GM12878 (cell line): Measurements from ENCODE around the gene MYT1. TPM values are rescaled to one million over a fixed set of nuclear protein-coding genes. Genes with fewer than 3 reads are reported as not detected.

Source experiments
- ATAC-seq: fragments of 200-7000 bp; cut with Tn5 transposase; 3 replicates; pipeline ENCODE4 v1.9.1; 2020; ENCODE audit warnings: mild to moderate bottlenecking, moderate library complexity
- BruUV-seq: library from RNA; stranded (reverse); fragments of 400-500 nt; replicated peaks from 2 replicates; lab custom pipeline; 2021; lab: Mats Ljungman, UMichigan
- CTCF ChIA-PET: fragments of 300-600 bp; sonication (Branson Sonifier 250); formaldehyde crosslinking; extraction: SDS; loops from one replicate; lab custom pipeline; 2021; ENCODE audit warnings: inconsistent platforms; lab: Yijun Ruan, JAX
- POLR2A ChIA-PET: fragments of 350-600 bp; formaldehyde crosslinking; extraction: SDS; loops from one replicate; lab custom pipeline; 2021; ENCODE audit warnings: inconsistent platforms; lab: Charles Lee
- RAD21 ChIA-PET: fragments of 300-600 bp; sonication (Branson Sonifier 250); formaldehyde crosslinking; loops from one replicate; lab custom pipeline; 2023; ENCODE audit warnings: antibody characterized with exemption; ENCODE audit not compliant: unreplicated experiment; lab: Charles Lee
- SMC1A ChIA-PET: fragments of 300-600 bp; sonication (Branson Sonifier 250); formaldehyde crosslinking; loops from one replicate; lab custom pipeline; 2023; ENCODE audit not compliant: unreplicated experiment, uncharacterized antibody; lab: Charles Lee
- DNase-seq: peaks from one replicate; pipeline ENCODE4 v3.0.0-alpha.2; 2011; ENCODE audit warnings: low read depth, low spot score
- FAIRE-seq: peaks from 3 replicates; lab custom pipeline; 2011; peaks lifted over from hg19 to GRCh38; lab: Jason Lieb, UNC
- H2AFZ ChIP-seq: 2 replicates; pipeline ENCODE4 v1.6.0; 2011; ENCODE audit warnings: low read depth, low read length, control low read depth; ENCODE audit not compliant: control insufficient read depth
- H3K27ac ChIP-seq: 2 replicates; pipeline ENCODE4 v1.5.1; 2011; ENCODE audit warnings: control low read depth; ENCODE audit not compliant: control insufficient read depth, insufficient read depth
- H3K27me3 ChIP-seq, 2 experiments: replicated peaks in 1 of 2; 2 replicates each; pipeline versions ENCODE4 v1.6.0 to v1.6.1; 2011; ENCODE audit warnings: low read length in 1 of 2; ENCODE audit not compliant: control insufficient read depth in 2 of 2, insufficient read depth in 2 of 2
- H3K36me3 ChIP-seq, 2 experiments: 2 replicates each; pipeline ENCODE4 v1.5.1; 2011; ENCODE audit warnings: low read length in 1 of 2; ENCODE audit not compliant: control insufficient read depth in 2 of 2, insufficient read depth in 2 of 2
- H3K4me1 ChIP-seq: 2 replicates; pipeline ENCODE4 v1.6.1; 2011; ENCODE audit warnings: mild to moderate bottlenecking, low read length, moderate library complexity, mixed read lengths; ENCODE audit not compliant: control insufficient read depth, insufficient read depth
- H3K4me2 ChIP-seq: 2 replicates; pipeline ENCODE4 v1.6.0; 2011; ENCODE audit warnings: control low read depth; ENCODE audit not compliant: control insufficient read depth, insufficient read depth
- H3K4me3 ChIP-seq: fragments of 200-600 bp; sonication (generic); 2 replicates; pipeline ENCODE4 v1.5.1; 2016
- H3K79me2 ChIP-seq: 2 replicates; pipeline ENCODE4 v1.6.0; 2011; ENCODE audit warnings: low read length; ENCODE audit not compliant: control insufficient read depth, insufficient read depth
- H3K9ac ChIP-seq: 2 replicates; pipeline ENCODE4 v1.8.0; 2011; ENCODE audit warnings: low read length, control low read depth, mixed read lengths; ENCODE audit not compliant: control insufficient read depth, insufficient read depth
- H3K9me3 ChIP-seq: replicated peaks from 3 replicates; pipeline ENCODE4 v1.5.1; 2011; ENCODE audit warnings: mild to moderate bottlenecking, low read length; ENCODE audit not compliant: control insufficient read depth, insufficient read depth
- H4K20me1 ChIP-seq: 2 replicates; pipeline ENCODE4 v1.6.0; 2011; ENCODE audit not compliant: control insufficient read depth, insufficient read depth
- BMI1 ChIP-seq: fragments of 450-650 bp; IDR thresholded peaks from 2 replicates; pipeline ENCODE4 v1.6.1; 2016; ENCODE audit warnings: mild to moderate bottlenecking, moderate library complexity, borderline replicate concordance
- CHD2 ChIP-seq: IDR thresholded peaks from 2 replicates; pipeline ENCODE4 v1.6.1; 2011; ENCODE audit warnings: low read depth, low read length, improper control_type of control experiment, borderline replicate concordance
- EED ChIP-seq: sonication (generic); IDR thresholded peaks from 2 replicates; pipeline ENCODE4 v1.6.1; 2016; ENCODE audit warnings: antibody characterized with exemption, low read depth
- HDAC6 ChIP-seq: fragments of 200-600 bp; sonication (generic); IDR thresholded peaks from one replicate; pipeline ENCODE4 v1.8.0; 2017; ENCODE audit warnings: antibody characterized with exemption; ENCODE audit not compliant: unreplicated experiment
- IKZF2 ChIP-seq, 2 experiments: fragments of 450-650 bp; IDR thresholded peaks; 2 replicates each; pipeline ENCODE4 v1.6.1; 2017; ENCODE audit warnings: mild to moderate bottlenecking in 2 of 2, moderate library complexity in 2 of 2
- IRF4 ChIP-seq: IDR thresholded peaks from 2 replicates; pipeline ENCODE4 v1.6.1; 2011; ENCODE audit warnings: low read depth, low read length
- LARP7 ChIP-seq: fragments of 450-650 bp; IDR thresholded peaks from 2 replicates; pipeline ENCODE4 v1.6.1; 2017; ENCODE audit warnings: mild to moderate bottlenecking
- MXI1 ChIP-seq: fragments of 150-350 bp; IDR thresholded peaks from 2 replicates; pipeline ENCODE4 v1.6.1; 2011; ENCODE audit warnings: low read depth, mild to moderate bottlenecking, inconsistent platforms, low read length, improper control_type of control experiment
- NR2C1 ChIP-seq: fragments of 450-650 bp; IDR thresholded peaks from 2 replicates; pipeline ENCODE4 v1.6.1; 2017; ENCODE audit warnings: antibody characterized with exemption, mild to moderate bottlenecking, moderate library complexity
- SKIL ChIP-seq: fragments of 450-650 bp; IDR thresholded peaks from 2 replicates; pipeline ENCODE4 v1.6.1; 2017; ENCODE audit warnings: mild to moderate bottlenecking, low read depth, inconsistent platforms; ENCODE audit not compliant: poor library complexity, severe bottlenecking
- SRF ChIP-seq, 2 experiments: IDR thresholded peaks; 2 replicates each; pipeline ENCODE4 v1.6.1; 2011; ENCODE audit warnings: low read depth in 2 of 2, low read length in 2 of 2, mild to moderate bottlenecking in 1 of 2, moderate library complexity in 1 of 2
- STAT1 ChIP-seq: fragments of 450-650 bp; conservative IDR thresholded peaks from 2 replicates; pipeline ENCODE4 v1.6.1; 2014; ENCODE audit warnings: antibody characterized with exemption, mild to moderate bottlenecking
- WGBS: methylation state at CpG from one replicate; pipeline ENCODE4 v1.1.6; 2016; ENCODE audit warnings: low lambda C conversion rate; ENCODE audit not compliant: insufficient replicate concordance, insufficient coverage; ENCODE audit errors: missing lambda C conversion rate; 5-methylcytosine and 5-hydroxymethylcytosine counted together
- in situ Hi-C: fragments of 300-500 bp; cut with MboI; formaldehyde crosslinking; loops from 9 replicates; pipeline ENCODE4 v1.14.3; 2018; ENCODE audit warnings: mixed read lengths
- intact Hi-C: fragments of 100-400 bp; cut with micrococcal nuclease; formaldehyde crosslinking; loops from one replicate; pipeline ENCODE4 v1.14.2; 2022; ENCODE audit not compliant: unreplicated experiment
- polyA plus RNA-seq, 11 experiments: library from polyadenylated mRNA; depleted of rRNA in 4 of 11; unstranded in 6 of 11; stranded (reverse) in 5 of 11; fragments of >200 nt; fragmentation: Nextera tagmentation in 4 of 11; fragmentation: Illumina TruSeq in 1 of 11; extraction: Ambion mirVana in 4 of 11; extraction: Trizol in 1 of 11; gene quantifications; 1 replicate in 1 of 11; 2 replicates in 10 of 11; pipeline versions ENCODE4 v1.2.1 to v1.2.3, GENCODE V29; 2011 to 2016; ENCODE audit warnings: inconsistent platforms in 2 of 11, missing spikeins in 2 of 11, low read depth in 1 of 11
- total RNA-seq, 4 experiments: library from RNA; depleted of rRNA in 3 of 4; stranded (reverse); fragments of >200 nt in 3 of 4; fragmentation: Illumina TruSeq in 1 of 4; extraction: Trizol in 1 of 4; gene quantifications; 2 replicates each; pipeline versions ENCODE4 v1.2.1 to v1.2.3, GENCODE V29; 2013 to 2021

Gene MYT1
- total and polyA plus RNA-seq, 10 of the 15 experiments (the other 5 are each of a cell fraction or from before 2014, with no cell fraction given): 0.01 to 0.10 TPM; not detected in 8

DNA sequence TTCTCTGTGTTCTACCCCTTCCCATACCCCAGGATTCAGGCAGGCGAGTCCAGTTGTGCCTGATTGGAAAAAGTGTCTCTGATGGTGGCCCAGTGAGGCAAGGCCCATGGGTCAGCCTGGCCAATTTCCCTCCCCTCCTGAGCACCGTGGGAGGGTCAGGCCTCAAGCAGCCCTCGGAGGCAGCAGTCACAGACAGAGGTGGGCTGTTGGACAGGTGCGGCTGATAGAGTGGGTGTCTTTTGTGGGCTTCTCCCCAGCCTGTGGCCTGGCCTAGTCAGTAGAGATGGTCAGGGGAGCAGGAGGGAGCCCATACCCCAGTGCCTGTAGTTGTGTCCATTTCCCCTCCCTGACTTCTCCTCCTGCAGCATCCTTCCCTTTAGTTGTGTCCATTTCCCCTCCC lies 8.9 kb downstream of the MYT1 start (continued):
- no peak for TF ChIP-seq LARP7

GRCh38 chr20:64176551-64176950 lies 12.3 kb downstream of the MYT1 start:
- SMC1A ChIA-PET: interaction anchor here (1.0 kb wide), 1 partner anchor 76 kb away, joined by 3 read pairs; no protein-coding TSS in a partner anchor
- Histone ChIP-seq H3K4me1 (no peaks in the 10 kb centered on the region), H4K20me1 (no peaks in the 10 kb centered on the region), H3K27me3 (peaks cover 0 to 2% of the 10 kb centered on the region in 2 experiments; a peak in 2 of 4 replicates), H2AFZ (no peak overlapping the region), H3K9ac (no peak overlapping the region), H3K79me2 (no peaks in the 10 kb centered on the region), H3K4me2 (no peak overlapping the region), H3K4me3 (no peak overlapping the region), H3K36me3 (no peaks in the 10 kb centered on the region), H3K9me3 (no peaks in the 10 kb centered on the region), H3K27ac (no peak overlapping the region)
- TF ChIP-seq HDAC6 (no peak), CHD2 (no peak), NR2C1 (no peak), MXI1 (no peak), STAT1 (no peak), EED (no peak), SRF (IDR thresholded peaks at IDR 0.05; ENCODE audit: low read depth in 2 of 2, low read length in 2 of 2) (no peak), IKZF2 (IDR thresholded peaks at IDR 0.05) (no peak), BMI1 (no peak), IRF4 (no peak), SKIL (no peak)
- FAIRE-seq (no peak), DNase-seq (no peak), ATAC-seq (no peak)
- no TSS peak for BruUV-seq
- POLR2A ChIA-PET: no interaction called here
- CTCF ChIA-PET: no interaction called here
- RAD21 ChIA-PET: no interaction called here
- 20% methylated on average over 11 of the region's 11 CpGs for WGBS
- in situ Hi-C loops: no loop called here
- intact Hi-C loops: no loop called here
